GM12878 (cell line): Measurements from ENCODE around the gene PADI3. TPM values are rescaled to one million over a fixed set of nuclear protein-coding genes. Genes with fewer than 3 reads are reported as not detected.

Source experiments
- ATAC-seq: fragments of 200-7000 bp; cut with Tn5 transposase; 3 replicates; pipeline ENCODE4 v1.9.1; 2020; ENCODE audit warnings: mild to moderate bottlenecking, moderate library complexity
- BruUV-seq: library from RNA; stranded (reverse); fragments of 400-500 nt; replicated peaks from 2 replicates; lab custom pipeline; 2021; lab: Mats Ljungman, UMichigan
- CTCF ChIA-PET: fragments of 300-600 bp; sonication (Branson Sonifier 250); formaldehyde crosslinking; extraction: SDS; loops from one replicate; lab custom pipeline; 2021; ENCODE audit warnings: inconsistent platforms; lab: Yijun Ruan, JAX
- POLR2A ChIA-PET: fragments of 350-600 bp; formaldehyde crosslinking; extraction: SDS; loops from one replicate; lab custom pipeline; 2021; ENCODE audit warnings: inconsistent platforms; lab: Charles Lee
- RAD21 ChIA-PET: fragments of 300-600 bp; sonication (Branson Sonifier 250); formaldehyde crosslinking; loops from one replicate; lab custom pipeline; 2023; ENCODE audit warnings: antibody characterized with exemption; ENCODE audit not compliant: unreplicated experiment; lab: Charles Lee
- SMC1A ChIA-PET: fragments of 300-600 bp; sonication (Branson Sonifier 250); formaldehyde crosslinking; loops from one replicate; lab custom pipeline; 2023; ENCODE audit not compliant: unreplicated experiment, uncharacterized antibody; lab: Charles Lee
- DNase-seq: peaks from one replicate; pipeline ENCODE4 v3.0.0-alpha.2; 2011; ENCODE audit warnings: low read depth, low spot score
- FAIRE-seq: peaks from 3 replicates; lab custom pipeline; 2011; peaks lifted over from hg19 to GRCh38; lab: Jason Lieb, UNC
- H2AFZ ChIP-seq: 2 replicates; pipeline ENCODE4 v1.6.0; 2011; ENCODE audit warnings: low read depth, low read length, control low read depth; ENCODE audit not compliant: control insufficient read depth
- H3K27ac ChIP-seq: 2 replicates; pipeline ENCODE4 v1.5.1; 2011; ENCODE audit warnings: control low read depth; ENCODE audit not compliant: control insufficient read depth, insufficient read depth
- H3K27me3 ChIP-seq, 2 experiments: replicated peaks in 1 of 2; 2 replicates each; pipeline versions ENCODE4 v1.6.0 to v1.6.1; 2011; ENCODE audit warnings: low read length in 1 of 2; ENCODE audit not compliant: control insufficient read depth in 2 of 2, insufficient read depth in 2 of 2
- H3K36me3 ChIP-seq, 2 experiments: 2 replicates each; pipeline ENCODE4 v1.5.1; 2011; ENCODE audit warnings: low read length in 1 of 2; ENCODE audit not compliant: control insufficient read depth in 2 of 2, insufficient read depth in 2 of 2
- H3K4me1 ChIP-seq: 2 replicates; pipeline ENCODE4 v1.6.1; 2011; ENCODE audit warnings: mild to moderate bottlenecking, low read length, moderate library complexity, mixed read lengths; ENCODE audit not compliant: control insufficient read depth, insufficient read depth
- H3K4me2 ChIP-seq: 2 replicates; pipeline ENCODE4 v1.6.0; 2011; ENCODE audit warnings: control low read depth; ENCODE audit not compliant: control insufficient read depth, insufficient read depth
- H3K4me3 ChIP-seq: fragments of 200-600 bp; sonication (generic); 2 replicates; pipeline ENCODE4 v1.5.1; 2016
- H3K79me2 ChIP-seq: 2 replicates; pipeline ENCODE4 v1.6.0; 2011; ENCODE audit warnings: low read length; ENCODE audit not compliant: control insufficient read depth, insufficient read depth
- H3K9ac ChIP-seq: 2 replicates; pipeline ENCODE4 v1.8.0; 2011; ENCODE audit warnings: low read length, control low read depth, mixed read lengths; ENCODE audit not compliant: control insufficient read depth, insufficient read depth
- H3K9me3 ChIP-seq: replicated peaks from 3 replicates; pipeline ENCODE4 v1.5.1; 2011; ENCODE audit warnings: mild to moderate bottlenecking, low read length; ENCODE audit not compliant: control insufficient read depth, insufficient read depth
- H4K20me1 ChIP-seq: 2 replicates; pipeline ENCODE4 v1.6.0; 2011; ENCODE audit not compliant: control insufficient read depth, insufficient read depth
- CHD2 ChIP-seq: IDR thresholded peaks from 2 replicates; pipeline ENCODE4 v1.6.1; 2011; ENCODE audit warnings: low read depth, low read length, improper control_type of control experiment, borderline replicate concordance
- FOS ChIP-seq: IDR thresholded peaks from 3 replicates; pipeline ENCODE4 v1.6.1; 2011; ENCODE audit warnings: borderline replicate concordance; ENCODE audit not compliant: insufficient read length; ENCODE audit errors: extremely low read depth
- FOXK2 ChIP-seq: fragments of 450-650 bp; IDR thresholded peaks from 2 replicates; pipeline ENCODE4 v1.6.1; 2017; ENCODE audit warnings: mild to moderate bottlenecking, moderate library complexity
- FOXM1 ChIP-seq: IDR thresholded peaks from 2 replicates; pipeline ENCODE4 v1.6.1; 2012; ENCODE audit warnings: low read depth, mild to moderate bottlenecking, inconsistent platforms, low read length, moderate library complexity
- MYB ChIP-seq: fragments of 150-350 bp; IDR thresholded peaks from 2 replicates; pipeline ENCODE4 v1.6.1; 2014; ENCODE audit warnings: mild to moderate bottlenecking, low read depth, low read length, borderline replicate concordance
- PAX8 ChIP-seq: fragments of 450-650 bp; IDR thresholded peaks from 2 replicates; pipeline ENCODE4 v1.6.1; 2017; ENCODE audit warnings: mild to moderate bottlenecking, moderate library complexity
- RAD21 ChIP-seq: IDR thresholded peaks from 2 replicates; pipeline ENCODE4 v1.6.1; 2011; ENCODE audit warnings: mild to moderate bottlenecking, low read depth, low read length, moderate library complexity; ENCODE audit not compliant: insufficient read depth
- SP1 ChIP-seq: IDR thresholded peaks from one replicate; pipeline ENCODE4 v1.6.1; 2011; ENCODE audit warnings: low read depth, low read length
- TBL1XR1 ChIP-seq: IDR thresholded peaks from 2 replicates; pipeline ENCODE4 v1.6.1; 2012; ENCODE audit warnings: low read depth, low read length, improper control_type of control experiment
- ZZZ3 ChIP-seq: IDR thresholded peaks from 2 replicates; pipeline ENCODE4 v1.6.1; 2011; ENCODE audit warnings: low read depth; ENCODE audit not compliant: control insufficient read depth, insufficient read length
- WGBS: methylation state at CpG from one replicate; pipeline ENCODE4 v1.1.6; 2016; ENCODE audit warnings: low lambda C conversion rate; ENCODE audit not compliant: insufficient replicate concordance, insufficient coverage; ENCODE audit errors: missing lambda C conversion rate; 5-methylcytosine and 5-hydroxymethylcytosine counted together
- in situ Hi-C: fragments of 300-500 bp; cut with MboI; formaldehyde crosslinking; loops from 9 replicates; pipeline ENCODE4 v1.14.3; 2018; ENCODE audit warnings: mixed read lengths
- intact Hi-C: fragments of 100-400 bp; cut with micrococcal nuclease; formaldehyde crosslinking; loops from one replicate; pipeline ENCODE4 v1.14.2; 2022; ENCODE audit not compliant: unreplicated experiment
- polyA plus RNA-seq, 11 experiments: library from polyadenylated mRNA; depleted of rRNA in 4 of 11; unstranded in 6 of 11; stranded (reverse) in 5 of 11; fragments of >200 nt; fragmentation: Nextera tagmentation in 4 of 11; fragmentation: Illumina TruSeq in 1 of 11; extraction: Ambion mirVana in 4 of 11; extraction: Trizol in 1 of 11; gene quantifications; 1 replicate in 1 of 11; 2 replicates in 10 of 11; pipeline versions ENCODE4 v1.2.1 to v1.2.3, GENCODE V29; 2011 to 2016; ENCODE audit warnings: inconsistent platforms in 2 of 11, missing spikeins in 2 of 11, low read depth in 1 of 11
- total RNA-seq, 4 experiments: library from RNA; depleted of rRNA in 3 of 4; stranded (reverse); fragments of >200 nt in 3 of 4; fragmentation: Illumina TruSeq in 1 of 4; extraction: Trizol in 1 of 4; gene quantifications; 2 replicates each; pipeline versions ENCODE4 v1.2.1 to v1.2.3, GENCODE V29; 2013 to 2021
- TF ChIP-seq, protein P1 (sequence below): IDR thresholded peaks from 2 replicates; pipeline ENCODE4 v1.6.1; 2011; ENCODE audit warnings: low read depth, low read length, improper control_type of control experiment, borderline replicate concordance
- TF ChIP-seq, protein P2 (sequence below): fragments of 450-650 bp; formaldehyde crosslinking; IDR thresholded peaks from 2 replicates; pipeline ENCODE4 v1.5.0; 2022; ENCODE audit warnings: mild to moderate bottlenecking, missing genetic modification characterization
- TF ChIP-seq, protein P3 (sequence below): IDR thresholded peaks from 2 replicates; pipeline ENCODE4 v1.6.1; 2011; ENCODE audit warnings: mild to moderate bottlenecking, low read depth, low read length, moderate library complexity; ENCODE audit not compliant: insufficient replicate concordance
- TF ChIP-seq, protein P4 (sequence below): IDR thresholded peaks from 2 replicates; pipeline ENCODE4 v1.6.1; 2012; ENCODE audit warnings: improper control_type of control experiment, low read depth, low read length; ENCODE audit not compliant: insufficient replicate concordance

PADI3 gene
- total and polyA plus RNA-seq, 10 of the 15 experiments (the other 5 are each of a cell fraction or from before 2014, with no cell fraction given) = 0.01 TPM; not detected in 9

DNA sequence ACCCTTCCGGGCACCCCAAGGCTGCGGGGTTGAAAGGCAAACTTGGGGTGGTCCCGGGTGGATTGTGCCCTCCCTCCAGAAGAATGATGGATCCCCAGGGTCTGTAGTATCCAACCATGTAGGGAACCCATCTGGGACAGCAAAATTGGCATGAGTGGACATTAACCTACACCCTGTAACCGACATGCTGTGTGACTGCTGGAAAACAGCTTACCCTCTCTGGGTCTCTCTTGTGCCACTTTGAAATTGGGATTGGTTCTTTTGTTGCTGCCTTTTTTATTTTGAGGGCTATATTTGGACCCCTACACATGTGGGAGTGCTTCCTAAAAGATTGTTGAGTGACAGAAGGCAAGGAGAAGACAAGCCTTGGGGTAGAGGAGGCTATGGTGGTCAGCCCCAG is 24.5 kb upstream of the PADI3 start:
- ATAC-seq = no peak
- TF ChIP-seq MYB (no peak), PAX8 (no peak), SP1 (no peak), CHD2 (no peak), RAD21 (no peak), FOXK2 (no peak), TBL1XR1 (no peak), ZZZ3 (no peak), FOS (no peak), FOXM1 (no peak)
- TF ChIP-seq, protein P1, sequence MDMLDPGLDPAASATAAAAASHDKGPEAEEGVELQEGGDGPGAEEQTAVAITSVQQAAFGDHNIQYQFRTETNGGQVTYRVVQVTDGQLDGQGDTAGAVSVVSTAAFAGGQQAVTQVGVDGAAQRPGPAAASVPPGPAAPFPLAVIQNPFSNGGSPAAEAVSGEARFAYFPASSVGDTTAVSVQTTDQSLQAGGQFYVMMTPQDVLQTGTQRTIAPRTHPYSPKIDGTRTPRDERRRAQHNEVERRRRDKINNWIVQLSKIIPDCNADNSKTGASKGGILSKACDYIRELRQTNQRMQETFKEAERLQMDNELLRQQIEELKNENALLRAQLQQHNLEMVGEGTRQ = no peak
- TF ChIP-seq, protein P2, sequence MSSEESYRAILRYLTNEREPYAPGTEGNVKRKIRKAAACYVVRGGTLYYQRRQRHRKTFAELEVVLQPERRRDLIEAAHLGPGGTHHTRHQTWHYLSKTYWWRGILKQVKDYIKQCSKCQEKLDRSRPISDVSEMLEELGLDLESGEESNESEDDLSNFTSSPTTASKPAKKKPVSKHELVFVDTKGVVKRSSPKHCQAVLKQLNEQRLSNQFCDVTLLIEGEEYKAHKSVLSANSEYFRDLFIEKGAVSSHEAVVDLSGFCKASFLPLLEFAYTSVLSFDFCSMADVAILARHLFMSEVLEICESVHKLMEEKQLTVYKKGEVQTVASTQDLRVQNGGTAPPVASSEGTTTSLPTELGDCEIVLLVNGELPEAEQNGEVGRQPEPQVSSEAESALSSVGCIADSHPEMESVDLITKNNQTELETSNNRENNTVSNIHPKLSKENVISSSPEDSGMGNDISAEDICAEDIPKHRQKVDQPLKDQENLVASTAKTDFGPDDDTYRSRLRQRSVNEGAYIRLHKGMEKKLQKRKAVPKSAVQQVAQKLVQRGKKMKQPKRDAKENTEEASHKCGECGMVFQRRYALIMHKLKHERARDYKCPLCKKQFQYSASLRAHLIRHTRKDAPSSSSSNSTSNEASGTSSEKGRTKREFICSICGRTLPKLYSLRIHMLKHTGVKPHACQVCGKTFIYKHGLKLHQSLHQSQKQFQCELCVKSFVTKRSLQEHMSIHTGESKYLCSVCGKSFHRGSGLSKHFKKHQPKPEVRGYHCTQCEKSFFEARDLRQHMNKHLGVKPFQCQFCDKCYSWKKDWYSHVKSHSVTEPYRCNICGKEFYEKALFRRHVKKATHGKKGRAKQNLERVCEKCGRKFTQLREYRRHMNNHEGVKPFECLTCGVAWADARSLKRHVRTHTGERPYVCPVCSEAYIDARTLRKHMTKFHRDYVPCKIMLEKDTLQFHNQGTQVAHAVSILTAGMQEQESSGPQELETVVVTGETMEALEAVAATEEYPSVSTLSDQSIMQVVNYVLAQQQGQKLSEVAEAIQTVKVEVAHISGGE (CRISPR knock-in tag) = no peak
- TF ChIP-seq, protein P3, sequence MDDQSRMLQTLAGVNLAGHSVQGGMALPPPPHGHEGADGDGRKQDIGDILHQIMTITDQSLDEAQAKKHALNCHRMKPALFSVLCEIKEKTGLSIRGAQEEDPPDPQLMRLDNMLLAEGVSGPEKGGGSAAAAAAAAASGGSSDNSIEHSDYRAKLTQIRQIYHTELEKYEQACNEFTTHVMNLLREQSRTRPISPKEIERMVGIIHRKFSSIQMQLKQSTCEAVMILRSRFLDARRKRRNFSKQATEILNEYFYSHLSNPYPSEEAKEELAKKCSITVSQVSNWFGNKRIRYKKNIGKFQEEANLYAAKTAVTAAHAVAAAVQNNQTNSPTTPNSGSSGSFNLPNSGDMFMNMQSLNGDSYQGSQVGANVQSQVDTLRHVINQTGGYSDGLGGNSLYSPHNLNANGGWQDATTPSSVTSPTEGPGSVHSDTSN = no peak
- TF ChIP-seq, protein P4, sequence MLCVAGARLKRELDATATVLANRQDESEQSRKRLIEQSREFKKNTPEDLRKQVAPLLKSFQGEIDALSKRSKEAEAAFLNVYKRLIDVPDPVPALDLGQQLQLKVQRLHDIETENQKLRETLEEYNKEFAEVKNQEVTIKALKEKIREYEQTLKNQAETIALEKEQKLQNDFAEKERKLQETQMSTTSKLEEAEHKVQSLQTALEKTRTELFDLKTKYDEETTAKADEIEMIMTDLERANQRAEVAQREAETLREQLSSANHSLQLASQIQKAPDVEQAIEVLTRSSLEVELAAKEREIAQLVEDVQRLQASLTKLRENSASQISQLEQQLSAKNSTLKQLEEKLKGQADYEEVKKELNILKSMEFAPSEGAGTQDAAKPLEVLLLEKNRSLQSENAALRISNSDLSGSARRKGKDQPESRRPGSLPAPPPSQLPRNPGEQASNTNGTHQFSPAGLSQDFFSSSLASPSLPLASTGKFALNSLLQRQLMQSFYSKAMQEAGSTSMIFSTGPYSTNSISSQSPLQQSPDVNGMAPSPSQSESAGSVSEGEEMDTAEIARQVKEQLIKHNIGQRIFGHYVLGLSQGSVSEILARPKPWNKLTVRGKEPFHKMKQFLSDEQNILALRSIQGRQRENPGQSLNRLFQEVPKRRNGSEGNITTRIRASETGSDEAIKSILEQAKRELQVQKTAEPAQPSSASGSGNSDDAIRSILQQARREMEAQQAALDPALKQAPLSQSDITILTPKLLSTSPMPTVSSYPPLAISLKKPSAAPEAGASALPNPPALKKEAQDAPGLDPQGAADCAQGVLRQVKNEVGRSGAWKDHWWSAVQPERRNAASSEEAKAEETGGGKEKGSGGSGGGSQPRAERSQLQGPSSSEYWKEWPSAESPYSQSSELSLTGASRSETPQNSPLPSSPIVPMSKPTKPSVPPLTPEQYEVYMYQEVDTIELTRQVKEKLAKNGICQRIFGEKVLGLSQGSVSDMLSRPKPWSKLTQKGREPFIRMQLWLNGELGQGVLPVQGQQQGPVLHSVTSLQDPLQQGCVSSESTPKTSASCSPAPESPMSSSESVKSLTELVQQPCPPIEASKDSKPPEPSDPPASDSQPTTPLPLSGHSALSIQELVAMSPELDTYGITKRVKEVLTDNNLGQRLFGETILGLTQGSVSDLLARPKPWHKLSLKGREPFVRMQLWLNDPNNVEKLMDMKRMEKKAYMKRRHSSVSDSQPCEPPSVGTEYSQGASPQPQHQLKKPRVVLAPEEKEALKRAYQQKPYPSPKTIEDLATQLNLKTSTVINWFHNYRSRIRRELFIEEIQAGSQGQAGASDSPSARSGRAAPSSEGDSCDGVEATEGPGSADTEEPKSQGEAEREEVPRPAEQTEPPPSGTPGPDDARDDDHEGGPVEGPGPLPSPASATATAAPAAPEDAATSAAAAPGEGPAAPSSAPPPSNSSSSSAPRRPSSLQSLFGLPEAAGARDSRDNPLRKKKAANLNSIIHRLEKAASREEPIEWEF = no peak

More for the DNA sequence above, 24.5 kb upstream of the PADI3 start:
- H3K4me2 ChIP-seq = no peak overlapping the region
- in situ Hi-C loops (no loop called here), intact Hi-C loops (no loop called here)
- 9% methylated on average over 4 of the region's 4 CpGs for WGBS
- ChIA-PET CTCF (interaction anchor here (1.0 to 2.2 kb wide), 2 partner anchors 13 to 98 kb away, joined by 3 to 5 read pairs; no protein-coding TSS in a partner anchor), RAD21 (no interaction called here), SMC1A (no interaction called here), POLR2A (no interaction called here)
- no peak overlapping the region for H2AFZ ChIP-seq
- no peaks in the 10 kb centered on the region for H3K9me3 ChIP-seq
- peaks cover 0 to 2% of the 10 kb centered on the region in 2 experiments; a peak in 2 of 4 replicates for H3K27me3 ChIP-seq
- FAIRE-seq = no peak
- H4K20me1 ChIP-seq = no peaks in the 10 kb centered on the region
- BruUV-seq = no TSS peak
- no peaks in the 10 kb centered on the region for H3K36me3 ChIP-seq
- no peak for DNase-seq
- H3K79me2 ChIP-seq = no peaks in the 10 kb centered on the region
- H3K9ac ChIP-seq = no peak overlapping the region
- H3K27ac ChIP-seq = no peak overlapping the region
- no peaks in the 10 kb centered on the region for H3K4me1 ChIP-seq
- no peak overlapping the region for H3K4me3 ChIP-seq
